Activated T-cell treated with anti-CD3 and anti-CD28 coated beads, Interleukin-2, amount 50 U/mL, for 72 hours (primary cell): ENCODE measurements around the gene PHF12. TPM values are rescaled to one million over a fixed set of nuclear protein-coding genes. Genes with fewer than 3 reads are reported as not detected.
"Not testable (repeated sequence)": the region's sequence is repeated elsewhere in the genome, so short reads cannot be mapped to it uniquely, and the experiment has no call there.

Experiments used
- ATAC-seq, 2 donors: fragments of 150-1000 bp; cut with Tn5 transposase; replicated peaks in 1 of 2; 2 replicates each; pipeline ENCODE4 v1.10.0; 2021; ENCODE audit warnings: moderate library complexity in 2 of 2, mild to moderate bottlenecking in 1 of 2
- DNase-seq, 2 donors: peaks; one replicate each; pipeline ENCODE4 v3.0.0; 2021 to 2022; ENCODE audit warnings: mixed read lengths in 1 of 2
- H3K27ac Mint-ChIP-seq: one replicate; pipeline ENCODE4 v1.8.0; 2022; ENCODE audit warnings: mild to moderate bottlenecking, moderate library complexity, mixed read lengths
- H3K27me3 Mint-ChIP-seq: one replicate; pipeline ENCODE4 v1.8.0; 2022; ENCODE audit warnings: low read depth, mixed read lengths
- H3K36me3 Mint-ChIP-seq, 2 donors: one replicate each; pipeline ENCODE4 v1.8.0; 2022; ENCODE audit warnings: mixed read lengths in 2 of 2, mild to moderate bottlenecking in 1 of 2; ENCODE audit not compliant: insufficient read depth in 2 of 2
- H3K4me1 Mint-ChIP-seq: one replicate; pipeline ENCODE4 v1.8.0; 2022; ENCODE audit warnings: low read depth, mixed read lengths
- H3K4me3 Mint-ChIP-seq, 2 donors: one replicate each; pipeline ENCODE4 v1.8.0; 2022; ENCODE audit warnings: mild to moderate bottlenecking in 2 of 2, mixed read lengths in 2 of 2, moderate library complexity in 2 of 2
- H3K9me3 Mint-ChIP-seq, 2 donors: one replicate each; pipeline ENCODE4 v1.8.0; 2022; ENCODE audit warnings: mixed read lengths in 2 of 2
- total RNA-seq, 2 donors: library from RNA; stranded (reverse); gene quantifications; one replicate each; pipeline ENCODE4 v1.2.3, GENCODE V29; 2022

The PHF12 gene
- total RNA-seq, 2 donors from 2014 or later, result 67.7 to 81.6 TPM

DNA sequence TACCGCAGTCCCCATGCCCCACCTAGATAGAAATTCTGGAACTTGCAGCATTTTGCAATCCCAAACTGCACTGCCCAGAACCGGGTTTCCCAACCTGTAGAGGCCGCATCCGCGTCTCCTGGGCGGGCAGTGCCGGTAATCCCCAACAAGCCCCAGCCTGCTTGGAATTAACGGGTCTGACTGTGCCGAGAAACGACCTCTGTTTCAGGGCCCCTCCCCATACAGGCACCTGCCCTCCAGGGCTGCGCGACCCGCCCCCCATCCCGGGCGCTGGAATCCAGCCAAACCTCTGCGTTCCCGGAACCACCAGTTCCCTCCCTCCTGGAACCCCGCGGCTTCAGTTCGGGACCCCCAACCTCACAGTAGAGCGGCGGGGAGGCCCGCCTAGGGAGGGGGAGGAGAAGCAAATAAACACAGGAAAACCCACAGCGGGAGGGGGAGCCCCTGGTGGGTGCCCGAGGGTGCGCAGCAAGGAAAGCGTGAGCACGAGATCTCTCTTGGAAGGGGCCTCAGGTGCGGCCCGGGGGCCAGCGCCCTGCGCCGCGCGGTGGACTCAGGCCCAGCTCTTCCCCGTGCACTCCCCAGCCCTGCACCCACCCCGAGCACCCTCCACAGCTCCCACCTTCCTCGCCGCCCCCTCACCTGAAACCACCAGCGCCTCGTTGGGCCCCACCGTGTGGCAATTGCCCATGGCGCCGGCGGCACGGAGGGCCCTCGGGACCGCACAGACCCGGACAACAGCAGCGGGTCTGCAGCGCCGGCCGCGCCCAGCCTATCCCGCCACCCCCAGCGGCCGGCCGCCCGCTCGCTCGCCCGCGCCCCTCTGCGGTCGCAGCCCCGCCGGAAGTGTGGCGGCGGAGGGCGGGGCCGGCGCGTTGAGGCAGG is 54.2 kb downstream of the PHF12 start, which contains the start of gene FLOT2:
Gene FLOT2 (minus strand): TSS at position 850 of the 885 bp plus-strand sequence. CDS start 159 bp downstream, at position 691.
- Mint-ChIP-seq H3K9me3 (peaks cover 0 to 2% of the 10 kb centered on the region in 2 donors), H3K27ac (peak within 1 kb of the TSS; percentile 98), H3K4me3 (peak within 1 kb of the TSS; percentile 95 to 99), H3K4me1 (peaks cover 77% of the 10 kb centered on the region), H3K27me3 (no peaks in the 10 kb centered on the region), H3K36me3 (peaks cover 8 to 22% of the 10 kb centered on the region in 2 donors)
- DNase-seq (peak; percentile 71 to 80), ATAC-seq (peak; percentile 66 to 75)

DNA sequence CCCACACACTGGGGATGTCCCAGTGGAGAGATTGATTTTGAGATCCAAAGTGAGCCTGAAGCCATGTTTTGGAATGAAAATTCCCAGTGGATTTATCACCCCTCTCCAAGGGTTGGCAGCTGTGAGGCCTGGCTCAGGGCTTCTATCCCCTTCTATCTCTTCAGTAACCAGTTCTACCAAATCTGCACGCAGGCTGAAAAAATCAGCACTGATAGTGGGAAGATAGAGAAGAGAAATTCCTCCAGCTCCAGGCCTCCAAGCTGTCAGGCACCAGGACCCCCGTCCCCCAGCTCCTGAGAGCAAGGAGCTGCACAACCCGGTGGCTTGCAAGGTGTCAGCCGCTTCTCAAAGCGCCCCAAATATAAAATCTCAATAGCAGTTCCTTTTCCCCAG is 54.8 kb downstream of the PHF12 start:
- no peaks in the 10 kb centered on the region for H3K27me3 Mint-ChIP-seq
- H3K36me3 Mint-ChIP-seq, result peaks cover 7 to 22% of the 10 kb centered on the region in 2 donors
- ATAC-seq, result no peak

DNA sequence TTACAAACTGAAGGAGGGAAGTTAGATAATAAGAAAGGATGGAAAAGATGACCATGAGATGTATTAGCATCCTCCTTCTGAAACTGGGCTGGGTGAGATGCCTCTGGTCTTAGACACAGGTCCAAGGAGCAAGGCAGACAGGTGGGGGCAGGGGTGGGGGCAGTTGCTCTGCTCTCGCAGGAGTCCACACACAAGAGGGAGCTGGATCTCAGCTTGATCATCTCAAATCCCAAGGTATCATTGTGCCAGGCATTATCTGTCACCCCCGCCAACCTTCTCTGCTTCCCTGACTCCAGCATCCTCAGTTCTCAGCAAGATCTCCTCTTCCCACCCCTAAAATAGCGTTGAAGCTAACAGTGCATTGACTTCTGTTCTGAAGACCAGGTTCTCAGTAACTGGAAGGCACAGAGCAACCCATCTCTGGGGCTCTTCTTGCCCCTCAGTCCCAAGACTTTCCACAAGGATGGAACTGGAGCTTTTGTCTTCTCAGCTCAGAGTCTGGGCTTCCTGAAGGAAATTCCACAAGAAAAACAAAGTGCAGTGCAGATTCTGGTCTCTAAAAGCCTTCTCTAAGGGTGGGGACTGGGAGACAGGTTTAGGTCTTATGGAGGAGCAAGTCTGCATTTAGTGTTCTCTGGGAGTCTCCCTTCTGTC is 55.4 kb downstream of the PHF12 start:
- ATAC-seq, result no peak
- Mint-ChIP-seq H3K4me1 (peaks cover 78% of the 10 kb centered on the region), H3K9me3 (peaks cover 0 to 2% of the 10 kb centered on the region in 2 donors), H3K27me3 (no peaks in the 10 kb centered on the region), H3K4me3 (peak overlapping the region; percentile 95 to 99), H3K36me3 (peaks cover 9 to 25% of the 10 kb centered on the region in 2 donors), H3K27ac (peak overlapping the region; percentile 98)
- no peak for DNase-seq

More for the DNA sequence above, 54.8 kb downstream of the PHF12 start:
- no peak for DNase-seq
- H3K4me3 Mint-ChIP-seq, result peak overlapping the region; percentile 95 to 99
- H3K4me1 Mint-ChIP-seq, result peaks cover 76% of the 10 kb centered on the region
- H3K9me3 Mint-ChIP-seq, result peaks cover 0 to 2% of the 10 kb centered on the region in 2 donors
- H3K27ac Mint-ChIP-seq, result peak overlapping the region; percentile 98

DNA sequence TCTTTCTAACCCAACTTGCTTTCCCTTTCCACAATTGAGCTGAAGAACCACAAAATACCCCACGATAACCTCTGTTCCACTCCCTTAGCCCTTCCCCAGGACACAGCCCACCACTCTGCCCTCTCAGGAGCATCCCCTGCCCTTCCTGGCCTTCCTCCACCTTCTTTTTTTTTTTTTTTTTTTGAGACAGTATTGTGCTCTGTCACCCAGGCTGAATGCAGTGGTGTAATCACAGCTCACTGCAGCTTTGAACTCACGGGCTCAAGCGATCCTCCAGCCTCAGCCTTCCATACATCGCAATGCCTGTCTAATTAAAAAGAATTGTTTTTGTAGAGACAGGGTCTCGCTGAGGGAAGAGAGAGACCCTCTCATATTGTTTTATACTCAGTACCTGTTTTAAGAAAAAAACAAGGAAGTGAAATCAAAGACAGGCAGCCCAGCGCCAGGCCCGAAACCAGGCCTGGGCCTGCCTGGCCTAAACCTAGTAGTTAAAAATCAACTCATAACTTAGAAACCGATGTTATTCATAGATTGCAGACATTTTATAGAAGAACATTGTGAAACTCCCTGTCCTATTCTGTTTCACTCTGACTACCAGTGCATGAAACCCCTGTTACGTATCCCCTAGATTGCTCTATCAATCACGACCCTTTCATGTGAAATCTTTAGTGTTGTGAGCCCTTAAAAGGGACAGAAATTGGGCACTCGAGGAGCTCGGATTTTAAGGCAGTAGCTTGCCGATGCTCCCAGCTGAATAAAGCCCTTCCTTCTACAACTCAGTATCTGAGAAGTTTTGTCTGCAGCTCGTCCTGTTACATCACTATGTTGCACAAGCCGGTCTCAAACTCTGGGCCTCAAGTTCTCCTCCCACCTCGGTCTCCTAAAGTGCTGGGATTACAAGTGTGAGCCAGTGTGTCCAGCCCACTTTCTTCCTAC is 57.8 kb downstream of the PHF12 start:
- DNase-seq (peak; percentile 48 to 54), ATAC-seq (peak; percentile 37 to 40)
- not testable (repeated sequence) for H3K27me3 Mint-ChIP-seq, H3K9me3 Mint-ChIP-seq
- Mint-ChIP-seq H3K4me1 (peaks cover 70% of the 10 kb centered on the region), H3K27ac (peak overlapping the region; percentile 100), H3K36me3 (peaks cover 6 to 15% of the 10 kb centered on the region in 2 donors), H3K4me3 (peak overlapping the region; percentile 98 to 99)

DNA sequence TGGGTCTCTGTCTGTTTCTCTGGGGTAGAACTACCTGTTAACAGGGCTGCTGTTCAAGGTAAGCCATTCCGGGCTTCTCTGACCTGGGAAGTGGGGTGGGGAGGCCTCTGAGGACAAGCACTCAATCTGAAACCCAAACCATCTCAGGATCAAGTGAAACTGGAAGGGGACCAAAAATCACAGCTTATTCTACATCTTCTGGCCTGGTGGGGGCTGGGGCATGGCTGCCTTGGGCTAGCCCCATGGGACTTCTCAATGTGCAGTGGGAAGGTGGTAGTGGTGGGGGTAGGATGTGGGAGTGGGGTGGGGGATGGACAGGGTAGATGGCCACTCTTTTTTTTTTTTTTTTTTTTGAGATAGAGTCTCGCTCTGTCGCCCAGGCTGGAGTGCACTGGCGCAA is 59.3 kb downstream of the PHF12 start:
- H3K4me3 Mint-ChIP-seq, result peak overlapping the region; percentile 76 to 98
- ATAC-seq (no peak), DNase-seq (no peak)
- H3K27ac Mint-ChIP-seq, result peak overlapping the region; percentile 99
- H3K36me3 Mint-ChIP-seq, result peaks cover 3 to 15% of the 10 kb centered on the region in 2 donors
- H3K4me1 Mint-ChIP-seq, result peaks cover 59% of the 10 kb centered on the region
- H3K27me3 Mint-ChIP-seq, result no peaks in the 10 kb centered on the region
- no peaks in the 10 kb centered on the region for H3K9me3 Mint-ChIP-seq

DNA sequence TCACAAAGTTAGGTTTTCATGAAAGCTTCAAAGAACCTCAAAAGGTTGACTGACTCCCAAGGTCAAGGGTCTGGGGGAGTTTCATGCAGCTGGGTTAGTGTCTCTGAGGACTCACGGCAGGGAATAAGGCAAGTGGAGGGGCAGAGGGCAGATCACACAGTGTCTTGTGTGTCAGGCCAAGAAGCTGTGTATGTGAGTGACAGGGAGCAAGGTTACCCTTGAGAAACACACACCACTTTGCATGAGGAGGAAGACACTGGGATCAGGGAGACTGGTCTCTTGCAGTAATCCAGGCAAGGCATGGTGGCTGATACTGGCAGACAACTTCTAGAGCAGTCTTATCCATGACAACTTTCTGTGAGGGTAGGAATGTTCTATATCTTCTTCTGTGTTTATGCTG is 60.1 kb downstream of the PHF12 start:
- H3K4me1 Mint-ChIP-seq, result peaks cover 61% of the 10 kb centered on the region

DNA sequence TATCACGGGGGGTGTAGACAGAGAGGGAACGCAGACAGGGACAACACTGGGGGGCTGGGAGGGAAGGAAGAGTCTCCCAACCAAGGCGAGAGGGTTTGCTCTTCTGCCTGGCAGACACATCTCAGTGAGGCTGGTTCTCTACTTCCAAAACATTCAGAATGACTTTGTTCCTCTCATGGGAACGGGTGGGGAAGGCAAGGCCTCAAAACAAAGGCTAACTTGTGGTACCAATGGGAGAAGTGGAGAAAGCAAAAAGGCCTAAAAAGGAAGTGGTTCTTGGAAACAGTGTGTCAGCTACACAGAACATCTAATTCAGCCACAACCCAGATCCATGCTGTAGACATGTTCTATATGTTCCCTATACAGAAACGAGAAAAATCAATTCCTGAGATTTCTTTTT is 61.3 kb downstream of the PHF12 start:
- DNase-seq, result no peak
- no peak overlapping the region for H3K27ac Mint-ChIP-seq
- no peak overlapping the region for H3K4me3 Mint-ChIP-seq
- H3K9me3 Mint-ChIP-seq, result no peaks in the 10 kb centered on the region
- peaks cover 5 to 13% of the 10 kb centered on the region in 2 donors for H3K36me3 Mint-ChIP-seq
- no peak for ATAC-seq
- H3K4me1 Mint-ChIP-seq, result peaks cover 53% of the 10 kb centered on the region
- no peaks in the 10 kb centered on the region for H3K27me3 Mint-ChIP-seq

More for the DNA sequence above, 60.1 kb downstream of the PHF12 start:
- Mint-ChIP-seq H3K9me3 (no peaks in the 10 kb centered on the region), H3K4me3 (peak overlapping the region in 1 of 2 donors; percentile 76), H3K27me3 (no peaks in the 10 kb centered on the region), H3K36me3 (peaks cover 3 to 15% of the 10 kb centered on the region in 2 donors), H3K27ac (peak overlapping the region; percentile 99)
- ATAC-seq, result no peak
- no peak for DNase-seq

DNA sequence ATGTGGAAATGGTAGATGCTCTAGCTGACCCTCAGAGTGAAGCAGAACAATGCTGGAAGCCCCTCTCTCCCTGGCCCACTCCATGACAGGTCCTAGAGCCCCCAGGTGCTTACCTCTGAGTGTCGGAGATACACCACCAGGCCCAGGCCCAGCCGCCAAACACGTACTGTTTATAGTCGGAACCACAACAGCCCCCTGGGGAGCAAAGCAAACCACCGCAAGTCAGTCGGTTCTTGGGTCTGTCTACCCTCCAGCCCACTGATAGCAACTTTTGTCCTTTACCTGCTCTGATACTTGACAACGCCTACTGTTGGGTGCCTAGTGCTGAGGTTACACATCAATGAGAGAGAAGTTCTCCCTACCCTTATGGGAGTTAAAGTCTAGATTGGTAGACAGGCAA is 62.5 kb downstream of the PHF12 start:
- no peak for DNase-seq
- peaks cover 5 to 13% of the 10 kb centered on the region in 2 donors for H3K36me3 Mint-ChIP-seq
- H3K27ac Mint-ChIP-seq, result peak overlapping the region; percentile 36
- no peaks in the 10 kb centered on the region for H3K27me3 Mint-ChIP-seq
- no peaks in the 10 kb centered on the region for H3K9me3 Mint-ChIP-seq
- no peak for ATAC-seq
- H3K4me3 Mint-ChIP-seq, result no peak overlapping the region
- peaks cover 50% of the 10 kb centered on the region for H3K4me1 Mint-ChIP-seq

DNA sequence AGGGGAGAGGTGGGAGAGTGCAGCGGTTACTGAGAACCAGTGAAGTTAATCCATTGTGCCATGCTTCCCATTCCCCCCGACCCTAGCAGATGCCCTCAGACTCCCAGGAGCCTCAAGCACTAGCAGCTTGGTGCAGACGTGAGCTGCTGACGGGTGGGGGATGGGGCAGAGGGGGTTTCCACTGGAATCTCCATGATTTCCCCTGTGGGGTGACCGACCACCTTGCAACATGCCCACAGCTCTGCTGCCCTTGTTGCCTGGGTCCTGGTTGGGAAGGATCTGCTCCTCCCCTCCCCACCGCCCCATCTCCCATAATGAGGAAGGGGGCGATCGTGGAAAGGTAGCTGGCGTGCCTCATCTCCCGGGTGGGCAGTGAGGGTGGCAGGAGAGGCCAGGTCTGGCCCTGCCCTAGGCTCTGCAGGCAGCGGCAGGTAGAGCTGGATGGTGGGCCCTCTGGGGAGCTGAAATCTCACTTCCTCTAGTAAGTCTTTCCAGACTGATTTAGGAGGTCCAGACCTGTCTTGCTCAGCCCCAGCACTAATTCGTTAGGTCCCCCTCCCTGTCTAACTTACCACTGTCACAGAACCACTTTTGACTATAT is 63.3 kb downstream of the PHF12 start:
- H3K27me3 Mint-ChIP-seq, result no peaks in the 10 kb centered on the region
- no peak overlapping the region for H3K4me3 Mint-ChIP-seq
- H3K4me1 Mint-ChIP-seq, result peaks cover 41% of the 10 kb centered on the region
- H3K9me3 Mint-ChIP-seq, result no peaks in the 10 kb centered on the region
- ATAC-seq (no peak), DNase-seq (no peak)
- H3K27ac Mint-ChIP-seq, result no peak overlapping the region
- peaks cover 5 to 8% of the 10 kb centered on the region in 2 donors for H3K36me3 Mint-ChIP-seq

DNA sequence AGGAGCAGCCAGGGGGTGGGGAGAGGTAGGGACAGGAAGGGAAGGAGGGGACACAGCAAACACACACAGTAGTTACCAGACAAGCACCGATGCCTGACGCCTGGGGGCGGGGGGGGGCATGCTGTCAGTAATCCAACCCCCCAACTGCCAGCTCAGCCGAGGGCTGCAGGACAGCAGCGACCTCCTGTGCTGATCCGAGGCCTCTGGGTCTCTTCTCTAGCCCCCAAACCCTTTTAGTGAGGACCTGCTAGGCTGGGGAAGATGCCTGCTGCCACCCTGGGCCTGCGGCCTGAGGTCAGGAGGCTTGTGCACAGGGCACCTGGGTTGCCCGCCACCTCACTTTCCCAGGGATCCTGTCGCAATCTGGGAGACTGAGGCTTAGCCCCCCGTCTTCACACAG is 65.4 kb downstream of the PHF12 start:
- Mint-ChIP-seq H3K4me3 (no peak overlapping the region), H3K9me3 (no peaks in the 10 kb centered on the region), H3K27ac (no peak overlapping the region), H3K36me3 (peaks cover 2 to 11% of the 10 kb centered on the region in 2 donors), H3K4me1 (peaks cover 24% of the 10 kb centered on the region), H3K27me3 (no peaks in the 10 kb centered on the region)
- ATAC-seq, result no peak
- DNase-seq, result no peak

DNA sequence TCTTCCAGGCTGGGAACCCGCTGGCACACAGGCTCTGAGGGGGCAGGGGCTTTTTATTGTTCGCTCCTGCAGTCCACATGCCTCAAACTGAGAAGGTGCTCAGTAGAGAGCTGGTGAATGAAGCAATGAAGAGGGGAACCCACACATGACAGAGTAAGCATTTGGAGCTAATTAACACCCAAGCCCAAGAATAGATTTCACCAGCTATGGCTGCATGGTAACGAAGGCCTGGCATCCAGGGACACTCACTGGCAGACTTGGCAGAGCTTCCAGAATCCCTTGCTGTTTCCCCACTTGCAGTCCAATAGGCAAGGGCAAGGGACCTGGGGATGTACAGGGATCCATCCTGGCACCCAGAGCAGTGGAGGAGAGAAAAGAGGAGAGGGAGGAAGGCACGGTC is 66.0 kb downstream of the PHF12 start:
- Mint-ChIP-seq H3K4me3 (no peak overlapping the region), H3K36me3 (peaks cover 2 to 9% of the 10 kb centered on the region in 2 donors), H3K4me1 (peaks cover 18% of the 10 kb centered on the region), H3K27me3 (no peaks in the 10 kb centered on the region), H3K9me3 (no peaks in the 10 kb centered on the region), H3K27ac (no peak overlapping the region)
- ATAC-seq, result no peak
- no peak for DNase-seq
